C4-2B (cell line): ENCODE results near the gene JARID2.

ENCODE experiments used
- H3K27ac ChIP-seq: fragments of 450-650 bp; 2 replicates; pipeline ENCODE4 v1.5.1; 2017
- CTCF ChIP-seq: fragments of 450-650 bp; conservative IDR thresholded peaks from 2 replicates; pipeline ENCODE4 v1.5.1; 2017; ENCODE audit warnings: mild to moderate bottlenecking
- ZFX ChIP-seq: fragments of 450-650 bp; IDR thresholded peaks from 2 replicates; pipeline ENCODE4 v1.6.1; 2017

JARID2 gene

DNA sequence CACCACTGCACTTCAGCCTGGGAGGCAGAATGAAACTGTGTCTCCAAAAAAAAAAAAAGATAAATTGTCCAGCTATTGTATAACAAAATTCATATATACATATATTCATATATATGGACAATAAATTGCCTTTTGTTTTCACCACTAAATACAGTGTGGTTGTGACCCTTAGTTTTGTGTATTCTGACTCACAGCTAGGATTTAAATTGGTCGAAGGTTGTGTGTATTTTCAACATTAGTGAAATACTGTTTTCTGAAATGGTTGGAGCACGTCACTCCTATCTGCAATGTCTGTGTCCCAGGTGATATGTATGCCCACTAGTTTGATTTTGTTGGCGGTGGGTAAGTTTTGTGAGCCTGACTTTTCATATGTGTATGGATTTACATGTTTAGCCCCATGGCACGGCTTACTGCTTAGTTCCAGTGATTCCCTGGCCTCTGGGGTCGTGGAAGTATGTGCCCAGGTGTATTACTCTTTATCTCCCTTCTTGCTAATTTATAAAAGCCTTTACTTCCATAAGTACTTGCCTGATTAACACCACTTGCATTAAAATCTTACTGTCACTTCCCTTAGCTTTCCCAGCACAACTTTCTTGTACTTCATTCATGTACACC, 33.3 kb downstream of the JARID2 start:
- no peak for TF ChIP-seq ZFX
- no peak for TF ChIP-seq CTCF
- no peak overlapping the region for H3K27ac ChIP-seq

DNA sequence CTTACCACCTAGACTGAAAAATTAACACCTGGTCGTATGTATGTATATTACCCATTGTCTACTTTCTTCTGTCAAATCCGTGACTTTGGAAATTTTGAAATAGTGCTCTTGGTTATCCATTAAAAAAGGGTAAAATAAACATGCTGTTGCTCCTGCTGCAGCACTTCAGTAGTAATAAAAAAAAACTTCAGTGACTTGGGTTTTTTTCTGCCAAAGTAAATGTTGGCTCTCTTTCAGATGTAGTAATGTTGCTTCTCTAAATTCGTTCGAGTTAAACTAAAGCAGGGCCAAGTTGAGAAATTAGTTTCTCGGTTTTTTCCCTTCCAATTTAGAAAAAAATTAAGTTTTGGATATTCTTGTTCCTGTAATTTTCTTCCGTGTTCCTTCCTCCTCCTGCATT, 34.2 kb downstream of the JARID2 start:
- no peak for TF ChIP-seq CTCF
- no peak for TF ChIP-seq ZFX

DNA sequence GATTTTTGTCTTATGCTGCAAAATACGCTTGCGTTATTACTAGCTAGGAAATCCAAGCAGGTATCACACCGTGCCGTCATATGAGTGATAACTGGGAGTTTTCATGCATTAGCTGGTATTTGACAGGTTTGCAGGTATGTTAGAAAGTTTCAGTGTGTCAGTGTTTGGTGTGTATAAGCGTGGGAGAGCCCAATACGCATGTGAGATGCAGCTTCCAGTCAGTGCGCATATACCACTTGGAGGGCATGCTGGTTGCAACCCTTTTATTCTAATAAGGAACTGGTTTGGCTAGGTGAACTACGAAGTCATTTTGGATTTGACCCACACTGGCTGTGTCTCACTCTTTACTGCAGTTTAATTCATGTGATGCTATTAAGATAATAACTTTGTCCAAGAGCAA, 35.1 kb downstream of the JARID2 start:
- TF ChIP-seq ZFX, result no peak
- TF ChIP-seq CTCF, result no peak
- peak overlapping the region; percentile 70 for H3K27ac ChIP-seq

More for the DNA sequence above, 34.2 kb downstream of the JARID2 start:
- no peak overlapping the region; the same call in 1 of the 2 replicates for H3K27ac ChIP-seq

- TF ChIP-seq CTCF (no peak), ZFX (no peak)
- no peak overlapping the region; the same call in 1 of the 2 replicates for H3K27ac ChIP-seq
These were observed 36.5 kb downstream of the JARID2 start for GRCh38 chr6:15282334-15282733.

DNA sequence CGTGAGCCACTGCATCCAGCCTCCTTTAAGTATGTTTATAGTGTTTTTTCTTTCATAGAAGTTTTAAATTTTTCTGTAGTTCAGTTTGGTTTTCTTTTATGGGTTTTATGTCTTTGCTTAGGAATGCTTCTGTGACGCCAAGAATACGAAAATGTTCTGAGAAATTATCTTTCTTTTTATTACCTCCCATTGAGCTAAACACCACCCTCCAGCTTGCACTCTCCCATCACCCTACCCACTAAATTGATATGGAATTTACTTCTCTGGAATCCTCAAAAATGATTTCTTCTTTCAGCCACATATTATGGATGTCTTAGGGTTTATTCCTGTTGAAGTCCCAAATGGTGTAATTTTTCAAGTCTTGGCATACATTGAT, 38.1 kb downstream of the JARID2 start:
- no peak overlapping the region for H3K27ac ChIP-seq
- no peak for TF ChIP-seq ZFX
- TF ChIP-seq CTCF, result no peak

DNA sequence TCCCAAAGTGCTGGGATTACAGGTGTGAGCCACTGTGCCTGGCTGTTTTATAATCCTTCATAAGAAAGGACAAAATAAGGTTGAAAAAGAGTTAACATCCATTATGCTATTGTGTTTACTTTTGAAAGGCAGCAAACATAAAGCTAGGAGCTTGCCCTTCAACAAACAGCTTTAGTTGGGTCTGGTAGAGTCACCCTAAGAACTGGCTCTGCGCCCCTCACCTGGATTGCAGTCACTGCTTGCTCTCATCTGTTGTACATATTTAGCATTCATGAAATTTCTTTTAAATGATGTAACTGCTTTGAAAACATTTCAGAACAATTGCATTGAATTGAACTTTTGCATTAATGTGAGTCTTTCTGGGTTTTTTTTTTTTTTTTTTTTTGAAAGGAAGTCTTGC, 38.9 kb downstream of the JARID2 start:
- TF ChIP-seq ZFX, result no peak
- no peak for TF ChIP-seq CTCF
- 0 out of 2 replicates have a peak overlapping the region, but pooled peaks have one; percentile 11 for H3K27ac ChIP-seq

- no peak for TF ChIP-seq CTCF
- no peak for TF ChIP-seq ZFX
- no peak overlapping the region for H3K27ac ChIP-seq
These were observed 39.9 kb downstream of the JARID2 start for GRCh38 chr6:15285682-15286294.
